GM18517 (cell line): ENCODE measurements around the gene TUBG2.
"Not testable (repeated sequence)": the region's sequence is repeated elsewhere in the genome, so short reads cannot be mapped to it uniquely, and the experiment has no call there.

Experiments
- ATAC-seq: cut with Tn5 transposase; IDR thresholded peaks from one replicate; pipeline ENCODE4 v1.9.1; 2021; ENCODE audit warnings: mild to moderate bottlenecking, moderate library complexity; ENCODE audit not compliant: unreplicated experiment

Gene TUBG2

DNA sequence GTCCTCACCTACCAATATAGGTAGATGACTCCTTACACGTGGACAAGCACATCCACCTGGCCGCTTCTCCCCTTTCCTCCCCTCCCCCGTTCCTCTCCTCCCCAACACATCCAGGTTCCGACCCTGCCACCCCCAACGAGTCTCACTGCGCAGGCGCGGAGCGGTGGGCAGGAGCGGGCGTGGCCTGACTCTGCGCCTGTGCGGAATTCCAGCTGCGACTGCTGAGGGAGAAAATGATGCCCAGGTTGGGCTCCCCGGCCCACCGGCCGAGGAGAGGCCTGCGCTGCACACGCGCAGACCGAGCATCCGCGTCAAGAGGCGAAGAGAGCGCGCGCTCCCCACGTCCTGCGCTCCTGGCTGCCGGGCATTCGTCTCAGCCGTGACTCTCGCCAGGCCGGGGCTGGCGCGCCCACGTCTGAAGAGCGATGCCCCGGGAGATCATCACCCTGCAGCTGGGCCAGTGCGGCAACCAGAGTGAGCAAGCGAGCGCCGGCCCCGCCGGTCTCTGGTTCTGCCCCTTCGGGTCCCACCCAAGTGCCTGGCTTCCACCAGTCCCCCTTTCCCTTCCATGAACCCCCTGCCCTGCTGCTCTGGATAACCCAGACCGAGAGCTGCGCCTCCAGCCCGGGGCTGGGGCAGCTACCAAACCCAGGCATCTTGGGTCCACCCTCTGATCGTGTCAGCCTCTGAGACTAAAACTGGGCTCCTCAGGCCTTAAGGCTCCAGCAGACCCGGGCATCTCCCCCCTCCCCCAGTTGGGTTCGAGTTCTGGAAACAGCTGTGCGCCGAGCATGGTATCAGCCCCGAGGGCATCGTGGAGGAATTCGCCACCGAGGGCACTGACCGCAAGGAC lies at the start of gene TUBG2:
Gene TUBG2 (plus strand): TSS at position 206 of the 853 bp plus-strand sequence. CDS start 220 bp downstream, at position 426.
- ATAC-seq = peak; percentile 55

DNA sequence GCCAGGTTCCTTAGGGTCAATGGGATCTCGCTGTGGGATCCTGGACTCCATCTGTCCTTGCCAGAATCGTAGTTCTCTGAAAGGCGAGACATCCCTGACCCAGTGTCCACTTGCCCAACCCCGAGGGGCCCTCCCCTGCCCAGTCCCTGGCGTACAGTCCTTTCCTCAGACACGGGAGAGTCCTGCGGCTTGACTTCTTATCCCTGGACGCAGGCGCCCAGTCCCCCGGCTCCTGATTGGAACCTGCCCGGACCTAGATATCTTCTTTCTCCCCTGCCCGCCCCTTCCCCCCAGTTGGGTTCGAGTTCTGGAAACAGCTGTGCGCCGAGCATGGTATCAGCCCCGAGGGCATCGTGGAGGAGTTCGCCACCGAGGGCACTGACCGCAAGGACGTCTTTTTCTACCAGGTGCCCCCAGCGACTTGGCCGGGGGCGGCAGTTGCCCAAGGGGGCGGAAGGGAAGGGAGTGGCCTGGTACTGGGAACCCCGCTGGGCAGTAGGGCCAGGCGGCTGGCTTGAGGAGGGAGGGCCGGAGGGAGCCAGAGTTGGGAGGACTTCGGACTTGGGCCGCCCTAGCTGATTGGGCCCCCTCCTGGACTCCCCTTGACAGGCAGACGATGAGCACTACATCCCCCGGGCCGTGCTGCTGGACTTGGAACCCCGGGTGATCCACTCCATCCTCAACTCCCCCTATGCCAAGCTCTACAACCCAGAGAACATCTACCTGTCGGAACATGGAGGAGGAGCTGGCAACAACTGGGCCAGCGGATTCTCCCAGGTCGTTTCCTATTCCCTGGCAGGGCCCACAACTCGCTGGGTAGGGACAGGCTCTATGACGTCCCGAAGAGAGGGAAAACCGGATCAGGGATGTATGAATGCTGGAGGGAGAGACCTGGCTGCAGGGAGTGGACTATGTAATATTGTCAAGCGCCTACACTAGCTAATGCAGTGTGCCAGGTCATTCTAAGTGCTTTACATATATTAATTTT lies 49.0 kb upstream of the TUBG2 start:
- not testable (repeated sequence) for ATAC-seq

DNA sequence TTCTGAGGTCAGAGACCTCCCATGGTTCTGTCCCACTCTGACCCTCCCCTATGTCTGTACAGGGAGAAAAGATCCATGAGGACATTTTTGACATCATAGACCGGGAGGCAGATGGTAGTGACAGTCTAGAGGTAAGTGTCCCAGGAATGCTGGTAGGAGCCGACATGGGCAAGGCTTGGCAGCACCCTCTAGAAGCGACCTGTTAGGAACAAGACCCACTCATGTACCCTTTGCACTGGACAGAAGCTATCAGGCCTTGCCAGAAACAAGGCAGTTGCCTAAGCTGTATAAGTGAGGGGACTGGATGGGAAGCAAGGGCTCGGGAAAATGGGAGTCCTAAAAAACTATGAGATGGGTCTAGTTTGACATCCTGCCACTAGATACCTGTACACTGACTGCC lies 47.1 kb upstream of the TUBG2 start:
- no peak for ATAC-seq

DNA sequence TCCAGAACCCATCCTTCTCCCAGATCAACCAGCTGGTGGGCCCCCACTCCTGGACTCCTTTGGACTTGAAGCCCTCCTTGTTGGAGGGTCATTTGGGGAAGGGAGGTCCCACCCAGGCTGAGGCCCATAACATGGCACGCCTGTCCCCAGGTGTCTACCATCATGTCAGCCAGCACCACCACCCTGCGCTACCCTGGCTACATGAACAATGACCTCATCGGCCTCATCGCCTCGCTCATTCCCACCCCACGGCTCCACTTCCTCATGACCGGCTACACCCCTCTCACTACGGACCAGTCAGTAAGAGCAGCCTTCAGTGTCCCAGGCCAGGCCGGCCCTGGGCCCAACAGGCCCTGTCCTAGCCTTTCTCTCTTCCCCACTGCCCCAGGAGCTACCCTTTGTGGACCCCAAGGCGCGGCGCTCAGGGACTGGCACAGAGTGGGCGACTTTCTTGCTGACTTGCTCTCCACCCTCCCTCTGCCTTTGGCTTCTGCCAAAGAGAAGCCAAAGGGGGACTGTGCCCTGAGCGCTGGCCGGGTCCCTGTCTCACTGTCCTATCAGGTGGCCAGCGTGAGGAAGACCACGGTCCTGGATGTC lies 45.3 kb upstream of the TUBG2 start:
- ATAC-seq = no peak

DNA sequence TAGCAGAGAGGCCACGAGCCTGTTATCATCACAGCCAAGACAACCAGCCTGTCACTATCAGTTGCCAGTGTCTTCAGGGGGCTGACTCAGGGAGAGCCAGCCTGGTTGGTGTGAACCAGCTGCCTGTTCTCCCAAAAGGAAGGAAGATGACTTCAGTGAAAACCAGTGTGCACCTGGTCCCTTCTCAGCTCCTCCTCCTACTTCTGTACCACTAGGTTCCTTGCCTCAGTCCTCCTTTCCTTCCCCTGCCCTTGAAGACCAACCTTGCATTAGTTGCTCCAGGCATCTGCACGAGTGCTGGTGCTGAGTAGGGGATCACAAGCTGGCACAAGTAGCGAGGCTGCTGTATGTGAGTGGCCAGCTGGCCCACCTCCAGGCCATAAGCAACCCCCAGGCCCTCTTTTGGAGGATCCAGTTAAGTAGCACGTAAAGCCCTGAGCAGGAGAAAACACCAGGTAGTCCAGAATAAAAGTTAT lies 41.1 kb upstream of the TUBG2 start:
- ATAC-seq = peak; percentile 12

DNA sequence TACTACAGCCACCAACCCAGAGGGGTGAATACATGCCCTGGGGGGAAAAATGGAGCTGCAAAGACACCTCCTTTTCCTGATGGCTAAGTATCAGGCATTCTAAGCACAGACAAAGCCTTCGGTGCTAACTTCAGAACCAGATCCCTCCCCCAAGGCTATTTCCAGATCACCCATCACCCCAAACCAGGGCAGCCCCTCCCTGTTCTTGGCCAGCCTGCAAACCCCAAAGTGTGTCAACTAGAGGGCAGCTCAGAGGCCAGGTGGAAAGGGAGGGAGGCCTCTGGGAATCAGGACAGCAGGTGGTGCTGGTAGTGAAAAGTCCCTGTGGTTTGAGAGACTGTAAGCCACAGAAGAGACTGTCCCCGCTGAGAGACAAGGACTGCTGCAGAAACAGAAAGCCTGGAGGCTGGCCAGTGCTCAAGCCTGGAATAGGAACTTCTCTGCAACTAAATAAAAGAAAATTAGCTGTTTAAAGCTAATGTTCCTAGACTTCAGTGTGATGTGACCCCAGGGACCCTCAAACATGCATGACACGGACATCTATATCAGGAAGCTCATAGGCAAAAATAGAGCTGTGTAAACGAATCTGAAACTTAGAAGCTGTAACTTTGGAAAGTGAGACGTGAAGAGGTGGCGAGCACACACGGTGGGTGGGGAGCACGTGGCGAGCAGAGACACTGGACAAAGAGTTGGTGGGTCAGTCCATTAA lies 40.5 kb upstream of the TUBG2 start:
- ATAC-seq = peak; percentile 65

DNA sequence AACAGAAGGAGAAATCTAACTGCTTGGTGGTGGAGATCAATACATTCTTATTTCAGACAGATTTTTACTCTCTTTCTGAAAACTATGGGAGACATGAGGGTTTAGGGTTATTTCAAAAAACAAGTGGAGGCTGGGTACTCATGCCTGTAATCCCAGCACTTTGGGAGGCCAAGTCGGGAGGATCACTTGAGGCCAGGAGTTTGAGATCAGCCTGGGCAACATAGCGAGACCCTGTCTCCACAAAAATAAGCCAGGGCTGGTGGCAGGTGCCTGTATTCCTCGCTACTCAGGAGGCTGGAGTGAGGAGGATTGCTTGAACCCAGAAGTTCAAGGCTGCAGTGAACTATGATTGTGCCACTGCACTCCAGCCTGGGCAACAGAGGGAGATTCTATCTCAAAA lies 37.1 kb upstream of the TUBG2 start:
- ATAC-seq = not testable (repeated sequence)

DNA sequence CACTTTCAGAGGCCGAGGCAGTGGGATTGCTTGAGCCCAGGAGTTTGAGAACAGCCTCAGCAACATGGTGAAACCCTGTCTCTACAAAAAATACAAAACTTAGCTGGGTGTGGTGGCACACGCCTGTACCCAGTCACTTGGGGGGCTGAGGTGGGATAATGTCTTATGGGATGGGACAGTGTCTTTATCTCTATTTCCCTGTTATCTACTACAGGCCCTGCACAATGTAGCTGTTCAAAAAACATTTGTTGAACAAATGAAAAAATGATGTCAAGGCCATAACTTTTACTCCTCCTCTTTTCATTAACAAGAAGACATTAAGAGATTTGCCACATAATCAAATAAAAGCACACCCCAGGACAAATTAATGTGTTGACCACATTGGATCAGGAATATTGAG lies 35.8 kb upstream of the TUBG2 start:
- ATAC-seq = no peak

DNA sequence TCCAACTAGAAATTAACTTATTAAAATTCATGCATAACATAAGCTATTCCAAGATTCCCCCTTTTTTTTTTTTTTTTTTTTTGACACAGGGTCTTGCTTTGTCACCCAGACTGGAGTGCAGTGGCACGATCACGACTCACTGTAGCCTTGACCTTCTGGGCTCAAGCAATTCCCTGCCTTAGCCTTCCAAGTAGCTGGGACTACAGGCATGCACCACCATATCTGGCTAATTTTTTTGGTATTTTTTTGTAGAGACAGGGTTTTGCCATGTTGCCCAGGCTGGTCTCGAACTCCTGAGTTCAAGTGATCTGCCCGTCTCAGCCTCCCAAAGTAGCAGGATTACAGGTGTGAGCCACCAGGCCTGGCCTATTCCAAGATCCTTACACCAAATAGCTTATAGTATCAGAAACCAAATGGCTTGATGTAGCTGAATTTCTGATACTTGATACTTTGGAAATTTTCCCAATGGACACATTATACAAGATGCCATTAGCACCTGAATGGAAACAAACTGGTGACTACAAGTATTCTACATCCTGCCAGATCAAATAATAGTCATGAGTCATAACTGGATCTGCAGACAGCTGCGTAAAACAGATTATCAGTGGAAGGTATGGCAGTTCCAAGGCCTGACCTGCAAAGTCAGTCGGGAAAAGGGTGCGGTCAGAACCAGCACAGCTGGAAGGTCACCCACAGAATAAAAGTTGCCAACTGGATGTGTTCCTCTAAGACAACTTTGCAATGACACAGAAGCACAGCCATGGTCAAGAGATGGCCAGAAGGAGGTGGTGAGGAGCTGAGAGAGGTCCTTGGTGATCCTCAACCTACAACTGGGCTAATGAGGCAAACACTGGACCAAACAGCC lies 35.1 kb upstream of the TUBG2 start:
- no peak for ATAC-seq

DNA sequence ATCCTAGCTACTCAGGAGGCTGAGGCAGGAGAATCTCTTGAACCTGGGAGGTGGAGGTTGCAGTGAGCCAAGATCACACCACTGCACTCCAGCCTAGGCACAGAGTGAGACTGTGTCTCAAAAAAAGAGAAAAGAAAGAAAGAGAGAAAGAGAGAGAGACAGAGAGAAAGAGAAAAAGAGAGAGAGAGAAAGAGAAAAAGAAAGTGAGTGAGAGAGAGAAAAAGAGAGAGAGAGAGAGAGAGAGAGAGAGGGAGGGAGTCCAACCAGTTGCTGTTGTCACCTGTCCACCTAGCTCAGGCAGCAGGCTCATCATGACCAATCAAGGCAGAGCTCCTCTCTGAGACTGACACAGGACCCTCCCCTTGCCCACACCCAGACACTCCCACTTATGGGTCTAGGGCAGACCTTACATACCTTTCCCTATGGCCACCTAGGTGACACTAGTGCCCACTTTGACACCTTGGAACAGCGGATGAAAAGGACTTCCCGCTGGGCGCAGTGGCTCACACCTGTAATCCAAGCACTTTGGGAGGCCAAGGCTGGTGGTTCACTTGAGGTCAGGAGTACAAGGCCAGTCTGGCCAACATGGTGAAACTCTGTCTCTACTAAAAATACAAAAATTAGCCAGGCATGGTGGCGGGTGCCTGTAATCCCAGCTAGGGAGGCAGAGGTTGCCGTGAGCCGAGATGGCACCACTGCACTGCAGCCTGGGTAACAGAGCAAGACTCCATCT lies 31.9 kb upstream of the TUBG2 start:
- not testable (repeated sequence) for ATAC-seq

DNA sequence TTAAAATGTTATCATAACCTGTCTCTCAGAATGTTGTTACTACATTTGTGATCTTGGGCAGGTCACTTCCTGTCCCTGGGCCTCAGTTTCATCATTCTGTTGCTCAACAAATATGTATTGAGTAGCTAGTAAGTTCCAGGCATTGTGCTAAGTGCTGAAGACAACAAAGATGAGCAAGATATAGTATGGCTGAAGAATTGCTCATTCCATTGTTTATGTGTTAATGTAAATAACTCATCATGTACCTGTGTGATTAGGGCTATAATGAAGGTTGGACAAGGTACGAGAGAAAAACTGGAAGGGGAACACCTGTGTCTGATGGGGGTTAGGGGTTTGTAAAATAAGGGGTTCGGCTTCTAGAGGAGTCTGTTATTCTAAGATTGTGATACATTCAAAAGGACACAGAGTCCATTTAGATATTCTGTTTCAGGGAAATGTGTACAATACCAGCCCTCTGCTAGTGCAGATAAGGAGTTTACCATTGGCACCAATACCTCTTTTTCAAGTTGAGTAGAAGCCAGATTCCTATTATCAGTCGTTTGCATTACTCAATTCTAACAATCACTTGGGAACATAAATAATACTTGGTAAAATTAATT lies 29.6 kb upstream of the TUBG2 start:
- no peak for ATAC-seq

DNA sequence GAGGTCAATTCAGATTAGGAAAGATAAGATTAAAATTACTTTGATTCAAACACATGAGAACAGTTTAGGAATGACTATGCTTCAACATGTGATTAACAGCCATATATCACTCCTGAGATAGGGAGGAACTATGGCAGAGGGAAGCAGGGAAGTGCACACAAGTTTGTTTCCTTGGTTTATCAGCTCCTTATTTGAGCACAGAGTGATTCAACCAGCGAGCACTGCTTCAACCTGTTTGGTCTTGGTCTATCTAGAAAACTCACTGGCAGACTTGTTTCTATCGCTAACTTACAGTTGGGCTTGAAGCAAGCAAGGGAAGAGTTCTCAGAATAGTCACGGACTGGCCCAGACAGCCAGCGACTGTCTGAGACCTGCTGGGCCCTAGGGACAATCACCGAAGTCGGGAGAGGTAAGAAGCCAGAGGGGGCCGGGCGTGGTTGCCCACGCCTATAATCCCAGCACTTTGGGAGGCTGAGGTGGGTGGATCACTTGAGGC lies 26.1 kb upstream of the TUBG2 start:
- ATAC-seq = no peak

DNA sequence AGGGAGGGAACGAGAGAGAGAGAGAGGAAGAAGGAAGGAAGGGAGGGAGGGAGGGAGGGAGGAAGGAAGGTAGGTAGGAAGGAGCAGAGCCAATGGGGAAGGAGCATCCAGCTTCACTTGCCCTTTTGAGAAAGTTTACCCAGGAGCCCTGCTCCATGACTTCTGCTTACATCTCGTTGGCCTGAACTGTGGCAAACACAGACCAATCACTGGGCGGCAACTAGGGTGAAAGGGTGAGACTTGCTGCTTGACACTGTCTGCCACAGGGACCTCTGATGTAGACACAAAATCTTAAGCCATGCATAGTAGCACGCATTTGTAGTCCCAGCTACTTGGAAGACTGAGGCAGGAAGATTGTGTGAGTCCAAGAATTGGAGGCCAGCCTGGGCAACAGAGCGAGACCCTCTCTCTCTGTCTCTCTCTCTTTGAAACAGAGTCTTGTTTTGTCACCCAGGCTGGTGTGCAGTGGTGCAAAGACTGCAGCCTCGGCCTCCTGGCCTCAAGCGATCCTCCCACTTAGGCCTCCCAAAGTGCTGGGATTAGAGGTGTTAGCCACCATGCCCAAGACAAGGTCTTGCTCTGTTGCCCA lies 19.5 kb upstream of the TUBG2 start:
- no peak for ATAC-seq

DNA sequence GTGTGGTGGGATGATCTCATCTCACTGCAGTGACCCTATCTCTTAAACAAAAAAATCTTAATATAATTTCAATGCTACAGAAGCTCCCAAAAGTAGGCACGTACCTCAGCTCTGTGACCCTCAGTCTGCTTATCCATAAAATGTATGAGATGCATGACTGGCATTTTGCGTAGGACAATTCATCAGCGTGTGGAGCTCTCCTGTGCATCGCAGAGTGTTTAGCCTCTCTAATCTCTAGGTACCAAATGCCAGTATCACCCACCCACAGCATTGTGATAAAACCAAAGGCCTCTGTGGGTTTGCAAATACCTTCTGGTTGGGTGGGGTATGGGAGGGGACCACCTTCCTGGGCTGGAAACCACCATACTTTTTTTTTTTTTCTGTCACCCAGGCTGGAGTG lies 19.0 kb upstream of the TUBG2 start:
- no peak for ATAC-seq

DNA sequence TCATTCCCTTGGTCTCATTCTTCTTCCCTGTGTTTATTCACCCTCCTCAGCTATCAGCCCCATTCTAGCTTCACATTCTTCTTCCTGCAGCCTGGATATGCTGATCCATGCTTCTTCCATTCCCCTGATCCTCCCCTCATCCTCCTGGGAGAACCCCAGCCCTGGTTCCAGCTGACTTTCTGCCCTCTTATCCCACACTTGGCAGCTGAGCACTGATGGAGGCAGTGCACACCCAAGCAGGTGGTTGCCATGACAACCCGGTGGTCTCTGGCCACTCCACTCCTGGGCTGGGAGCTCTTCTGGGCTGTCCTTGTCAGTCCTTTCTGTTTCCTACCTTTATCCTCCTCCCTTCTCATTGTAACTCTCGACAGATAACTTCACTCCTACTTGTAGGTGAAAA lies 16.7 kb upstream of the TUBG2 start:
- ATAC-seq = no peak

DNA sequence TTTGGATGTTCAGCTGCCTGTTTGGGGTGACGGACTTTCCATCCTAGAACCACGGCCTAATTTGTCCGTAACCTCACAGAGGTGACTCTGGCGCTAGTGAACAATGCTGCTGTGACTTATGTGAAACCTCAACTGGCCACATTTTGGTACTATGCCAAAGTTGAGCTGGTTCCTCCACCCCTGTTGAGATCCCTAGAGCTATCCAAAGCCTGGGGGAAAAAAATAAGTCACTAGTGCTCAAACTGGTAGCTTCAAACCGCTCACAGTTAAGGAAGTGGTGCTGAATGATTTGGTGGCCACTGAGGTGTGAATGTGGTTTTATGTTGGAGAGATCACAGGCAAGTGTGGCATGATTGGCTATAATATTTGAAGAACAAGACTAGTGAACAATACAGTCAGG lies 11.3 kb upstream of the TUBG2 start:
- ATAC-seq = no peak

DNA sequence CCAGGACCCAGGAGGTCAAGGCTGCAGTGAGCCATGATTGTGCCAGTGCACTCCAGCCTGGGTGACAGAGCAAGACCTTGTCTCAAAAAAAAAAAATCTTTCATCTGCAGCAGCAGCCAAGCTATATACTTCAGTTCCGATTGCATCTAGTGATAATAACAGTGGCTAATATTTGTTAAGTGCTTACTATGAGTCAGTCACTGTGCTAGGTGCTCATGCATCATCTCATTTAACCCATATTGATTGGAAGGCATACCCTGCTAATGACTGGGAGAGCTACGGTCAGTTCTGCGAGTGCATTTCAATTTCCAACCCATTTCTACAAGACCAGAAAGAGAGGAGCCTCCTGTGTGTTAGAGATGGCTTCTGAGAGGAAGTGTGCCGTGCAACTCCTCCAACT lies 7.7 kb upstream of the TUBG2 start:
- no peak for ATAC-seq
